ENCODE results near the gene DHRS13.

DHRS13 gene

GRCh38 chr17:28902819-28903545 lies at the start of gene DHRS13:
TSS of gene DHRS13 (minus strand) at chr17:28903079. CDS start at chr17:28902944, 135 bp downstream.
- in situ Hi-C loops (cut with MboI; ENCODE audit: low pct_unique_long_range_greater_than_20kb, low sequenced_read_pairs): no loop called here
- peak; percentile 98 for DNase-seq

GRCh38 chr17:28951991-28952975 lies 49.4 kb upstream of the DHRS13 start:
- in situ Hi-C loops (cut with MboI; ENCODE audit: low pct_unique_long_range_greater_than_20kb, low sequenced_read_pairs): loop anchor here (10.0 kb wide), 1 partner anchor 153 kb away; no protein-coding TSS in a partner anchor

GRCh38 chr17:28951428-28951990 lies 48.6 kb upstream of the DHRS13 start, which contains the start of gene PHF12:
TSS of gene PHF12 (minus strand) at chr17:28951518. CDS start at chr17:28950960, 558 bp downstream.
- peak; percentile 99 for DNase-seq
- in situ Hi-C loops (cut with MboI; ENCODE audit: low pct_unique_long_range_greater_than_20kb, low sequenced_read_pairs): loop anchor here (10.0 kb wide), 1 partner anchor 153 kb away; no protein-coding TSS in a partner anchor

More at GRCh38 chr17:28951991-28952975, 49.4 kb upstream of the DHRS13 start:
- DNase-seq: peak; percentile 99

GRCh38 chr17:28950752-28951427 lies 48.0 kb upstream of the DHRS13 start:
- DNase-seq: no peak
- in situ Hi-C loops (cut with MboI; ENCODE audit: low pct_unique_long_range_greater_than_20kb, low sequenced_read_pairs): loop anchor here (10.0 kb wide), 1 partner anchor 154 kb away; no protein-coding TSS in a partner anchor

- in situ Hi-C loops (cut with MboI; ENCODE audit: low pct_unique_long_range_greater_than_20kb, low sequenced_read_pairs): loop anchor here (10.0 kb wide), 1 partner anchor 155 kb away; no protein-coding TSS in a partner anchor
- DNase-seq: peak; percentile 54
Measured at GRCh38 chr17:28950017-28950751, 47.3 kb upstream of the DHRS13 start.

- in situ Hi-C loops (cut with MboI; ENCODE audit: low pct_unique_long_range_greater_than_20kb, low sequenced_read_pairs): loop anchor here (10.0 kb wide), 1 partner anchor 155 kb away; no protein-coding TSS in a partner anchor
Measured at GRCh38 chr17:28949185-28950016, 46.5 kb upstream of the DHRS13 start.

GRCh38 chr17:28948873-28949184 lies 46.0 kb upstream of the DHRS13 start:
- in situ Hi-C loops (cut with MboI; ENCODE audit: low pct_unique_long_range_greater_than_20kb, low sequenced_read_pairs): no loop called here
- DNase-seq: no peak

More at GRCh38 chr17:28949185-28950016, 46.5 kb upstream of the DHRS13 start:
- DNase-seq: peak; percentile 68

GRCh38 chr17:28948342-28948741 lies 45.5 kb upstream of the DHRS13 start:
- no peak for DNase-seq
- in situ Hi-C loops (cut with MboI; ENCODE audit: low pct_unique_long_range_greater_than_20kb, low sequenced_read_pairs): no loop called here

GRCh38 chr17:28947639-28948038 lies 44.8 kb upstream of the DHRS13 start:
- DNase-seq: no peak
- in situ Hi-C loops (cut with MboI; ENCODE audit: low pct_unique_long_range_greater_than_20kb, low sequenced_read_pairs): no loop called here

- in situ Hi-C loops (cut with MboI; ENCODE audit: low pct_unique_long_range_greater_than_20kb, low sequenced_read_pairs): no loop called here
- DNase-seq: no peak
Measured at GRCh38 chr17:28946239-28946638, 43.4 kb upstream of the DHRS13 start.

- DNase-seq: no peak
- in situ Hi-C loops (cut with MboI; ENCODE audit: low pct_unique_long_range_greater_than_20kb, low sequenced_read_pairs): no loop called here
Measured at GRCh38 chr17:28944862-28945741, 42.2 kb upstream of the DHRS13 start.

- no peak for DNase-seq
- in situ Hi-C loops (cut with MboI; ENCODE audit: low pct_unique_long_range_greater_than_20kb, low sequenced_read_pairs): no loop called here
Measured at GRCh38 chr17:28944343-28944742, 41.5 kb upstream of the DHRS13 start.

- in situ Hi-C loops (cut with MboI; ENCODE audit: low pct_unique_long_range_greater_than_20kb, low sequenced_read_pairs): no loop called here
- DNase-seq: no peak
Measured at GRCh38 chr17:28942925-28943324, 40.0 kb upstream of the DHRS13 start.

- in situ Hi-C loops (cut with MboI; ENCODE audit: low pct_unique_long_range_greater_than_20kb, low sequenced_read_pairs): no loop called here
Measured at GRCh38 chr17:28941251-28941650, 38.4 kb upstream of the DHRS13 start.

GRCh38 chr17:28940675-28941074 lies 37.8 kb upstream of the DHRS13 start:
- in situ Hi-C loops (cut with MboI; ENCODE audit: low pct_unique_long_range_greater_than_20kb, low sequenced_read_pairs): no loop called here
- no peak for DNase-seq

More at GRCh38 chr17:28941251-28941650, 38.4 kb upstream of the DHRS13 start:
- no peak for DNase-seq

GRCh38 chr17:28940142-28940541 lies 37.3 kb upstream of the DHRS13 start:
- in situ Hi-C loops (cut with MboI; ENCODE audit: low pct_unique_long_range_greater_than_20kb, low sequenced_read_pairs): no loop called here
- DNase-seq: no peak

All from KBM-7 (cell line).